GM23338 (cell line): Measurements from ENCODE around the gene NYAP2. TPM values are rescaled to one million over a fixed set of nuclear protein-coding genes. Genes with fewer than 3 reads are reported as not detected.

Experiments
- ATAC-seq: fragments of 200-7000 bp; cut with Tn5 transposase; 3 replicates; pipeline ENCODE4 v1.9.1; 2020
- DNase-seq: peaks from one replicate; pipeline ENCODE4 v3.0.0-alpha.2; 2015; ENCODE audit warnings: low spot score
- H2AFZ ChIP-seq: fragments of 200-600 bp; sonication (generic); 2 replicates; pipeline ENCODE4 v1.8.0; 2016; ENCODE audit warnings: antibody characterized with exemption, mild to moderate bottlenecking, moderate library complexity
- H3F3A ChIP-seq: fragments of 200-600 bp; sonication (generic); replicated peaks from 2 replicates; pipeline ENCODE4 v1.8.0; 2017; ENCODE audit warnings: antibody characterized with exemption, mixed run types, low read depth
- H3K27ac ChIP-seq: fragments of 200-600 bp; sonication (generic); 2 replicates; pipeline ENCODE4 v1.6.1; 2016; ENCODE audit warnings: low read depth
- H3K27me3 ChIP-seq: fragments of 200-600 bp; sonication (generic); 2 replicates; pipeline ENCODE4 v1.8.0; 2016; ENCODE audit warnings: mild to moderate bottlenecking, mixed run types, moderate library complexity; ENCODE audit not compliant: insufficient read depth
- H3K36me3 ChIP-seq: fragments of 200-600 bp; sonication (generic); 2 replicates; pipeline ENCODE4 v1.8.0; 2016; ENCODE audit warnings: mild to moderate bottlenecking; ENCODE audit not compliant: insufficient read depth
- H3K4me1 ChIP-seq: fragments of 200-600 bp; sonication (generic); 2 replicates; pipeline ENCODE4 v1.8.0; 2016; ENCODE audit warnings: mild to moderate bottlenecking, moderate library complexity; ENCODE audit not compliant: insufficient read depth
- H3K4me2 ChIP-seq: fragments of 200-600 bp; sonication (generic); 2 replicates; pipeline ENCODE4 v1.7.1; 2017; ENCODE audit warnings: mixed run types
- H3K4me3 ChIP-seq: fragments of 200-600 bp; sonication (generic); 2 replicates; pipeline ENCODE4 v1.6.1; 2016; ENCODE audit warnings: mixed run types
- H3K79me2 ChIP-seq: fragments of 200-600 bp; sonication (generic); replicated peaks from 2 replicates; pipeline ENCODE4 v1.8.0; 2017; ENCODE audit warnings: mild to moderate bottlenecking; ENCODE audit not compliant: insufficient read depth
- H3K9me2 ChIP-seq: fragments of 200-600 bp; sonication (generic); 2 replicates; pipeline ENCODE4 v1.8.0; 2017; ENCODE audit not compliant: insufficient read depth
- H4K20me1 ChIP-seq: fragments of 200-600 bp; sonication (generic); replicated peaks from 2 replicates; pipeline ENCODE4 v1.8.0; 2017; ENCODE audit warnings: mild to moderate bottlenecking; ENCODE audit not compliant: insufficient read depth
- H3K27ac Mint-ChIP-seq: 2 replicates; pipeline ENCODE4 v1.8.0; 2020; ENCODE audit warnings: inconsistent platforms, mild to moderate bottlenecking, moderate library complexity, mixed read lengths
- H3K27me3 Mint-ChIP-seq: 3 replicates; pipeline ENCODE4 v1.8.0; 2022; ENCODE audit warnings: low read depth, mild to moderate bottlenecking, moderate library complexity, mixed read lengths, inconsistent platforms; ENCODE audit not compliant: insufficient read depth, poor library complexity
- H3K36me3 Mint-ChIP-seq: 3 replicates; pipeline ENCODE4 v1.8.0; 2021; ENCODE audit warnings: low read depth, mild to moderate bottlenecking, inconsistent platforms, moderate library complexity, mixed read lengths
- H3K4me1 Mint-ChIP-seq: 3 replicates; pipeline ENCODE4 v1.8.0; 2020; ENCODE audit warnings: mild to moderate bottlenecking, inconsistent platforms, mixed read lengths
- H3K4me3 Mint-ChIP-seq: 3 replicates; pipeline ENCODE4 v1.8.0; 2021; ENCODE audit warnings: moderate library complexity, mild to moderate bottlenecking, inconsistent platforms, mixed read lengths
- H3K9me3 Mint-ChIP-seq: 3 replicates; pipeline ENCODE4 v1.8.0; 2020; ENCODE audit warnings: moderate library complexity, mild to moderate bottlenecking, inconsistent platforms, mixed read lengths
- EZH2 ChIP-seq: fragments of 200-600 bp; sonication (generic); IDR thresholded peaks from one replicate; pipeline ENCODE4 v1.8.0; 2017; ENCODE audit warnings: antibody characterized with exemption, mild to moderate bottlenecking, low read depth; ENCODE audit not compliant: unreplicated experiment
- JUNB ChIP-seq: IDR thresholded peaks from one replicate; pipeline ENCODE4 v1.6.1; 2016; ENCODE audit warnings: antibody characterized with exemption; ENCODE audit not compliant: unreplicated experiment
- ZNF331 ChIP-seq: fragments of 250-450 bp; sonication (Bioruptor Pico); IDR thresholded peaks from 2 replicates; pipeline ENCODE4 v1.5.0; 2020; ENCODE audit warnings: low read depth, mild to moderate bottlenecking, moderate library complexity
- polyA plus RNA-seq: library from polyadenylated mRNA; unstranded; fragments of >200 nt; fragmentation: Nextera tagmentation; extraction: Ambion mirVana; gene quantifications from 2 replicates; pipeline ENCODE4 v1.2.1, GENCODE V29; 2016
- total RNA-seq: library from RNA; depleted of rRNA; stranded (reverse); fragments of >200 nt; shearing (Covaris generic); gene quantifications from 2 replicates; pipeline ENCODE4 v1.2.3, GENCODE V29; 2014
- TF ChIP-seq, protein P1 (sequence below): fragments of 250-450 bp; sonication (Bioruptor Pico); IDR thresholded peaks from 2 replicates; pipeline ENCODE4 v1.5.0; 2020; ENCODE audit warnings: mild to moderate bottlenecking, moderate library complexity
- TF ChIP-seq, protein P2 (sequence below): IDR thresholded peaks from 2 replicates; pipeline ENCODE4 v1.6.1; 2016; ENCODE audit warnings: antibody characterized with exemption
- TF ChIP-seq, protein P3 (sequence below), 2 experiments: fragments of 200-600 bp in 1 of 2; sonication (generic) in 1 of 2; conservative IDR thresholded peaks; 2 replicates each; pipeline versions ENCODE4 v1.5.1 to v1.6.1; 2016 to 2017; ENCODE audit warnings: antibody characterized with exemption in 2 of 2, low read depth in 2 of 2, mild to moderate bottlenecking in 2 of 2, moderate library complexity in 1 of 2

The NYAP2 gene
- total and polyA plus RNA-seq, 2 experiments from 2014 or later, result not detected

DNA sequence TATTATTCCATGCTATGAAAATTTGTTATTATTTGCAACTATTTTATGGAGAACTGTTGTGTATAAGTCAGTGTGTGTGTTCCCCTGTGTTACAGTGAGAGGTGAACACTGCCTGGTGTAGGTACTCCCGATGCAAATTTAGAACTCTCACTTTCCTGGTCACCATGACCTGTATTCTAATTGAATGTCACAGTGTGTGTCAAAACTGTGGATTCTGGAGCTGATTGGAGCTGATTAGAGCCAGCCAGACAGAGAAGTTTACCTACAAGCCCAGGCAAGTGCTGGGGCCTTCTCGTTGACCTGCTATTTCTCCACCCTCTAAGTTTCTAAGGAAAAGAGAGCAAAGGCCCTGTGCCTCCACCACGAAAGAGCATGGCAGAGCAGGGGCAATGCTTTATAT, 216.0 kb downstream of the NYAP2 start (continued):
- TF ChIP-seq, protein P1, sequence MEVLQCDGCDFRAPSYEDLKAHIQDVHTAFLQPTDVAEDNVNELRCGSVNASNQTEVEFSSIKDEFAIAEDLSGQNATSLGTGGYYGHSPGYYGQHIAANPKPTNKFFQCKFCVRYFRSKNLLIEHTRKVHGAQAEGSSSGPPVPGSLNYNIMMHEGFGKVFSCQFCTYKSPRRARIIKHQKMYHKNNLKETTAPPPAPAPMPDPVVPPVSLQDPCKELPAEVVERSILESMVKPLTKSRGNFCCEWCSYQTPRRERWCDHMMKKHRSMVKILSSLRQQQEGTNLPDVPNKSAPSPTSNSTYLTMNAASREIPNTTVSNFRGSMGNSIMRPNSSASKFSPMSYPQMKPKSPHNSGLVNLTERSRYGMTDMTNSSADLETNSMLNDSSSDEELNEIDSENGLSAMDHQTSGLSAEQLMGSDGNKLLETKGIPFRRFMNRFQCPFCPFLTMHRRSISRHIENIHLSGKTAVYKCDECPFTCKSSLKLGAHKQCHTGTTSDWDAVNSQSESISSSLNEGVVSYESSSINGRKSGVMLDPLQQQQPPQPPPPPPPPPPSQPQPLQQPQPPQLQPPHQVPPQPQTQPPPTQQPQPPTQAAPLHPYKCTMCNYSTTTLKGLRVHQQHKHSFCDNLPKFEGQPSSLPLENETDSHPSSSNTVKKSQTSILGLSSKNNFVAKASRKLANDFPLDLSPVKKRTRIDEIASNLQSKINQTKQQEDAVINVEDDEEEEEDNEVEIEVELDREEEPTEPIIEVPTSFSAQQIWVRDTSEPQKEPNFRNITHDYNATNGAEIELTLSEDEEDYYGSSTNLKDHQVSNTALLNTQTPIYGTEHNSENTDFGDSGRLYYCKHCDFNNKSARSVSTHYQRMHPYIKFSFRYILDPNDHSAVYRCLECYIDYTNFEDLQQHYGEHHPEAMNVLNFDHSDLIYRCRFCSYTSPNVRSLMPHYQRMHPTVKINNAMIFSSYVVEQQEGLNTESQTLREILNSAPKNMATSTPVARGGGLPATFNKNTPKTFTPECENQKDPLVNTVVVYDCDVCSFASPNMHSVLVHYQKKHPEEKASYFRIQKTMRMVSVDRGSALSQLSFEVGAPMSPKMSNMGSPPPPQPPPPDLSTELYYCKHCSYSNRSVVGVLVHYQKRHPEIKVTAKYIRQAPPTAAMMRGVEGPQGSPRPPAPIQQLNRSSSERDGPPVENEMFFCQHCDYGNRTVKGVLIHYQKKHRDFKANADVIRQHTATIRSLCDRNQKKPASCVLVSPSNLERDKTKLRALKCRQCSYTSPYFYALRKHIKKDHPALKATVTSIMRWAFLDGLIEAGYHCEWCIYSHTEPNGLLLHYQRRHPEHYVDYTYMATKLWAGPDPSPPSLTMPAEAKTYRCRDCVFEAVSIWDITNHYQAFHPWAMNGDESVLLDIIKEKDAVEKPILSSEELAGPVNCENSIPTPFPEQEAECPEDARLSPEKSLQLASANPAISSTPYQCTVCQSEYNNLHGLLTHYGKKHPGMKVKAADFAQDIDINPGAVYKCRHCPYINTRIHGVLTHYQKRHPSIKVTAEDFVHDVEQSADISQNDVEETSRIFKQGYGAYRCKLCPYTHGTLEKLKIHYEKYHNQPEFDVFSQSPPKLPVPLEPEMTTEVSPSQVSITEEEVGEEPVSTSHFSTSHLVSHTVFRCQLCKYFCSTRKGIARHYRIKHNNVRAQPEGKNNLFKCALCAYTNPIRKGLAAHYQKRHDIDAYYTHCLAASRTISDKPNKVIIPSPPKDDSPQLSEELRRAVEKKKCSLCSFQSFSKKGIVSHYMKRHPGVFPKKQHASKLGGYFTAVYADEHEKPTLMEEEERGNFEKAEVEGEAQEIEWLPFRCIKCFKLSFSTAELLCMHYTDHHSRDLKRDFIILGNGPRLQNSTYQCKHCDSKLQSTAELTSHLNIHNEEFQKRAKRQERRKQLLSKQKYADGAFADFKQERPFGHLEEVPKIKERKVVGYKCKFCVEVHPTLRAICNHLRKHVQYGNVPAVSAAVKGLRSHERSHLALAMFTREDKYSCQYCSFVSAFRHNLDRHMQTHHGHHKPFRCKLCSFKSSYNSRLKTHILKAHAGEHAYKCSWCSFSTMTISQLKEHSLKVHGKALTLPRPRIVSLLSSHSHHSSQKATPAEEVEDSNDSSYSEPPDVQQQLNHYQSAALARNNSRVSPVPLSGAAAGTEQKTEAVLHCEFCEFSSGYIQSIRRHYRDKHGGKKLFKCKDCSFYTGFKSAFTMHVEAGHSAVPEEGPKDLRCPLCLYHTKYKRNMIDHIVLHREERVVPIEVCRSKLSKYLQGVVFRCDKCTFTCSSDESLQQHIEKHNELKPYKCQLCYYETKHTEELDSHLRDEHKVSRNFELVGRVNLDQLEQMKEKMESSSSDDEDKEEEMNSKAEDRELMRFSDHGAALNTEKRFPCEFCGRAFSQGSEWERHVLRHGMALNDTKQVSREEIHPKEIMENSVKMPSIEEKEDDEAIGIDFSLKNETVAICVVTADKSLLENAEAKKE (CRISPR knock-in tag), result no peak
- TF ChIP-seq, protein P2, sequence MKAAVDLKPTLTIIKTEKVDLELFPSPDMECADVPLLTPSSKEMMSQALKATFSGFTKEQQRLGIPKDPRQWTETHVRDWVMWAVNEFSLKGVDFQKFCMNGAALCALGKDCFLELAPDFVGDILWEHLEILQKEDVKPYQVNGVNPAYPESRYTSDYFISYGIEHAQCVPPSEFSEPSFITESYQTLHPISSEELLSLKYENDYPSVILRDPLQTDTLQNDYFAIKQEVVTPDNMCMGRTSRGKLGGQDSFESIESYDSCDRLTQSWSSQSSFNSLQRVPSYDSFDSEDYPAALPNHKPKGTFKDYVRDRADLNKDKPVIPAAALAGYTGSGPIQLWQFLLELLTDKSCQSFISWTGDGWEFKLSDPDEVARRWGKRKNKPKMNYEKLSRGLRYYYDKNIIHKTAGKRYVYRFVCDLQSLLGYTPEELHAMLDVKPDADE, result no peak
- no peak for TF ChIP-seq EZH2
- TF ChIP-seq JUNB, result no peak

DNA sequence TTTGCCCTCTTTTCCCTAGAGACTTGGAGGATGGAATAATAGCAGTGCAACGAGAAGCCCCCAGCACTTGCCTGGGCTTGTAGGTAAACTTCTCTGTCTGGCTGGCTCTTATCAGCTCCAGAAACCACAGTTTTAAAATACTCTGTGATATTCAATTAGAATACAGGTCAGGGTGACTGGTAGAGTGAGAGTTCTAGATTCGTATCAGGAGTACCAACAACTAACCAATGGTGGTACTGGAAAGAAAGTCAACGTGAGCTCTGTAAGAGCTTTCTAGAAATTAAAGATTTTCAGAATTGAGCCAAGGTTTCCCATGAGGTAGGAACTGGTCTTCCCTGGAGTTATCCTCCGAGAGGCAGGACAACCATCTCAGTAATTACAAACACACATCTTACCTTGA, 216.9 kb downstream of the NYAP2 start:
- H3K27ac Mint-ChIP-seq, result no peak overlapping the region
- DNase-seq (no peak), ATAC-seq (no peak)
- Histone ChIP-seq H3K4me3 (no peak overlapping the region), H3K27me3 (no peaks in the 10 kb centered on the region), H3F3A (no peaks in the 10 kb centered on the region), H3K9me2 (peaks cover 17% of the 10 kb centered on the region), H3K4me1 (no peaks in the 10 kb centered on the region), H3K79me2 (no peaks in the 10 kb centered on the region), H3K27ac (no peak overlapping the region), H3K36me3 (no peaks in the 10 kb centered on the region), H2AFZ (no peak overlapping the region), H3K4me2 (no peak overlapping the region), H4K20me1 (no peaks in the 10 kb centered on the region)
- TF ChIP-seq, protein P1 (CRISPR knock-in tag), result no peak
- no peak for TF ChIP-seq ZNF331 (CRISPR knock-in tag)
- TF ChIP-seq, protein P3, sequence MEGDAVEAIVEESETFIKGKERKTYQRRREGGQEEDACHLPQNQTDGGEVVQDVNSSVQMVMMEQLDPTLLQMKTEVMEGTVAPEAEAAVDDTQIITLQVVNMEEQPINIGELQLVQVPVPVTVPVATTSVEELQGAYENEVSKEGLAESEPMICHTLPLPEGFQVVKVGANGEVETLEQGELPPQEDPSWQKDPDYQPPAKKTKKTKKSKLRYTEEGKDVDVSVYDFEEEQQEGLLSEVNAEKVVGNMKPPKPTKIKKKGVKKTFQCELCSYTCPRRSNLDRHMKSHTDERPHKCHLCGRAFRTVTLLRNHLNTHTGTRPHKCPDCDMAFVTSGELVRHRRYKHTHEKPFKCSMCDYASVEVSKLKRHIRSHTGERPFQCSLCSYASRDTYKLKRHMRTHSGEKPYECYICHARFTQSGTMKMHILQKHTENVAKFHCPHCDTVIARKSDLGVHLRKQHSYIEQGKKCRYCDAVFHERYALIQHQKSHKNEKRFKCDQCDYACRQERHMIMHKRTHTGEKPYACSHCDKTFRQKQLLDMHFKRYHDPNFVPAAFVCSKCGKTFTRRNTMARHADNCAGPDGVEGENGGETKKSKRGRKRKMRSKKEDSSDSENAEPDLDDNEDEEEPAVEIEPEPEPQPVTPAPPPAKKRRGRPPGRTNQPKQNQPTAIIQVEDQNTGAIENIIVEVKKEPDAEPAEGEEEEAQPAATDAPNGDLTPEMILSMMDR (conservative IDR thresholded peaks at IDR 0.05; ENCODE audit: low read depth in 2 of 2), result no peak
- no peaks in the 10 kb centered on the region; the same call in 2 of the 3 replicates for H3K4me1 Mint-ChIP-seq
- no peaks in the 10 kb centered on the region for H3K36me3 Mint-ChIP-seq
- peaks cover 4% of the 10 kb centered on the region for H3K27me3 Mint-ChIP-seq
- H3K4me3 Mint-ChIP-seq, result no peak overlapping the region
- no peaks in the 10 kb centered on the region for H3K9me3 Mint-ChIP-seq
